Small intestine (tissue), 7 donors: Measurements from ENCODE around the gene CDK5R2. TPM values are rescaled to one million over a fixed set of nuclear protein-coding genes. Genes with fewer than 3 reads are reported as not detected.

Source experiments
- DNase-seq, 2 donors: peaks; one replicate each; pipeline versions ENCODE4 v3.0.0 to v3.0.0-alpha.2; 2013
- FAIRE-seq: peaks from 2 replicates; lab custom pipeline; 2012; peaks lifted over from hg19 to GRCh38; lab: Jason Lieb, UNC
- H3K27ac ChIP-seq, 3 donors: one replicate each; pipeline ENCODE4 v1.5.1; 2013; ENCODE audit warnings: low read length in 2 of 3, mild to moderate bottlenecking in 2 of 3, control low read depth in 1 of 3, inconsistent platforms in 1 of 3, low read depth in 1 of 3, moderate library complexity in 1 of 3
- H3K27me3 ChIP-seq, 3 donors: one replicate each; pipeline ENCODE4 v1.6.1; 2013; ENCODE audit warnings: low read length in 3 of 3, inconsistent platforms in 1 of 3; ENCODE audit not compliant: control insufficient read depth in 3 of 3, insufficient read depth in 3 of 3
- H3K36me3 ChIP-seq, 3 donors: one replicate each; pipeline ENCODE4 v1.6.1; 2013; ENCODE audit warnings: low read length in 3 of 3, inconsistent platforms in 1 of 3, low read depth in 1 of 3, mild to moderate bottlenecking in 1 of 3, moderate library complexity in 1 of 3; ENCODE audit not compliant: control insufficient read depth in 3 of 3, insufficient read depth in 2 of 3
- H3K4me1 ChIP-seq, 3 donors: one replicate each; pipeline ENCODE4 v1.6.1; 2013; ENCODE audit warnings: low read length in 2 of 3, inconsistent platforms in 1 of 3, low read depth in 1 of 3, mild to moderate bottlenecking in 1 of 3, moderate library complexity in 1 of 3; ENCODE audit not compliant: control insufficient read depth in 3 of 3, insufficient read depth in 2 of 3
- H3K4me3 ChIP-seq, 3 donors: one replicate each; pipeline ENCODE4 v1.5.1; 2013; ENCODE audit warnings: low read length in 3 of 3, control low read depth in 1 of 3, inconsistent platforms in 1 of 3, low read depth in 1 of 3, mild to moderate bottlenecking in 1 of 3, moderate library complexity in 1 of 3
- H3K9me3 ChIP-seq, 2 donors: one replicate each; pipeline ENCODE4 v1.6.1; 2013; ENCODE audit warnings: low read depth in 1 of 2, low read length in 1 of 2; ENCODE audit not compliant: control insufficient read depth in 2 of 2, insufficient read depth in 1 of 2
- WGBS, 3 donors: extraction: QIAGEN DNeasy Blood & Tissue Kit; methylation state at CpG; one replicate each; pipeline ENCODE4 v1.1.7; 2013; 5-methylcytosine and 5-hydroxymethylcytosine counted together
- polyA plus RNA-seq, 4 donors: library from polyadenylated mRNA; stranded (reverse) in 3 of 4; unstranded in 1 of 4; fragments of 200-250 nt in 3 of 4; fragments of 120-200 nt in 1 of 4; gene quantifications; one replicate each; pipeline versions ENCODE4 v1.2.1 to v1.2.3, GENCODE V29; 2013
- donor health status: healthy with polysubstance abuse.
- donor health status: control.
- donor health status: control.
- donor health status: Bipolar disorder and iron deficiency.
- donor health status: healthy.

CDK5R2 gene
- polyA plus RNA-seq, 4 donors: 0.22 to 1.5 (median 1.4) TPM; not detected in 1

DNA sequence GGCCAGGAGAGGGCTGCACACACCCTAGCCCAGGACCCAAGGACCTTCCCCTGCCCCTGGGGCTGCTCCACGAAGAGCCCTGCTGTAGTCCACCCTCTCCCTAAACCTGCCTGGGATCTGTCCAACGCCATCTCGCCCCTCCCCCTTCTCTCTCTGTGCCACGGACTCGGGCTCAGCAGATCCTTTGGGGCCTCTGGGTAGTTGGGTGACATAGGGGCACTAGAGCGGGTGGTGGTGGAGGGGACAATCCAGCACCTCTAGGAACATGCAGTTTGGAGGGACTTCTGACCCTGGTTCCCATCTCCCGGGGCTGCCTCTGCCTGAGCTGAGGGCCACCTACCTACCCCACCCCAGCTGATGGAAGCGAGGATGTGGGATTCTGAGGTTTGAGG, 41.1 kb downstream of the CDK5R2 start:
- FAIRE-seq: no peak
- 19 to 34% (median 33%) methylated on average over 5 to 8 of the region's 8 CpGs for WGBS, 3 donors
- peaks cover 2 to 25% (median 4%) of the 10 kb centered on the region in 3 donors for H3K4me1 ChIP-seq
- peaks cover 4 to 81% (median 48%) of the 10 kb centered on the region in 3 donors for H3K27me3 ChIP-seq
- DNase-seq: no peak
- H3K4me3 ChIP-seq: peak overlapping the region in 2 of 3 donors; percentile 33 to 41
- H3K9me3 ChIP-seq: no peaks in the 10 kb centered on the region
- H3K36me3 ChIP-seq: no peaks in the 10 kb centered on the region
- H3K27ac ChIP-seq: peak overlapping the region in 2 of 3 donors; percentile 67 to 68

DNA sequence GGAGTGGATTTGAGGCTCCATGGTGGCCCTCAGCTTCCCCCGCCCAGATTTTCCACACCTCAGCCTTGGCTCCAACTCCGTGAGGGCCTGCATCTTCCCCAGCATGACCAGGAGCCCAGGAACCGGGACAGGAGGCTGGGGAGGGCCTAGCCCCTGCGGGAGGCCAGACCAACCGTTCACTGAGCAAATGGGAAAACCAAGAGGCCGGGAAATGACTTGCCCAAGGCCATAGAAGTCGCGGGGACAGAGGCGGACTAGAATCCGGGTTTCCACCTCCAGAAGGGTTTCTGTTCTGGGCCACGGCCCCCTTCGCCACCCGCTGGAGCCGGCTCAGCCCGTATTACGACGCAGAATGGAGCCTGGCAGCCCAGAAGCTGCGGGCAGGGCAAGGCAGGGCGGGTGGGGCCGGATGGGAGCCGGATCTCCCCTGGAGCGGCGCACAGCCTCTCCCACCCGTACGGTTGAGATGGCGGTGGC, 41.7 kb downstream of the CDK5R2 start:
- no peak for DNase-seq
- Histone ChIP-seq H3K4me3 (peak overlapping the region in 2 of 3 donors; percentile 33 to 41), H3K36me3 (no peaks in the 10 kb centered on the region), H3K27ac (peak overlapping the region; percentile 27 to 68 (median 67)), H3K27me3 (peaks cover 4 to 81% (median 51%) of the 10 kb centered on the region in 3 donors), H3K9me3 (no peaks in the 10 kb centered on the region), H3K4me1 (peaks cover 2 to 21% (median 4%) of the 10 kb centered on the region in 3 donors)
- WGBS, 3 donors: 6 to 9% (median 7%) methylated on average over 24 to 26 of the region's 26 CpGs
- no peak for FAIRE-seq

DNA sequence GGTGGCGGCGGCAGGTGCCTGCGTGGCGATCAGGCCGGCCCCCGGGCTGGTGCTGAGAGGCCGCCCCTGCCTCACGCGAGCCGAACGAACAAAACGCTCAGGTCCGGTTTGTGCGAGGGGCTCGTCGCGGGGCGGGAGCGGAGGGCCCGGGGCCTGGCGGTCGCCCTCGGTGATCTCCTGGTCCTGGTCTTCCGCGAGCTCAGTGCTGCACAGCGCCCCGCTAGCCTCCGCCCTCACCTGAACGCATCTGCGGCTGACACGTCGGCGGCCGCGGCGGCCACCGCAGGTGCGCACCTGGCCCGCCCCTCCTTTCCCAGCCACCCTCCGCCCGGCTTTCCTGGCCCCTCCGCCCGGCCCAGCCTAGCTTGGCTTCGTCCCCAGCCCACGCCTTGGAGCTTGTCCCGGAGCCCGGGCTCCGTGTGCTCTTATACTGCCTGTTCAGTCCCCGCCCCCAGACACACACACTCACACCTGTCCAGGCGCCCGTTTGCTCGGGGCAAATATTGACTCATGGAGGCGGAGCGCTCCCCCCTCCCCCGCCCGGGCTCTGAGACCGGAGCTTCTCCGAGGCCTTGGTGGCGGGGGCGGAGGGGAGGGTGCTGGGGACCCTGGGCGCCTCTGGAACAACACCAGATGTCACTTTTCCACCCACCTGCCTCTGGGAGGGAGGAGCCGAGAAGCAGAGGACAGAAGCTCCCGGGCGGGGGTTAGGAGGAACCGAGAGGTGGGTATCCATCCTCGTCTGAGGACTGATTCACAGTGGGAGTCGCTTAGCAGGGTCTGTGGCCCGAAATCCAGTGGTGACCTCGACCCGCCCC, 42.3 kb downstream of the CDK5R2 start:
- no peak for FAIRE-seq
- Histone ChIP-seq H3K36me3 (no peaks in the 10 kb centered on the region), H3K27me3 (peaks cover 2 to 75% (median 51%) of the 10 kb centered on the region in 3 donors), H3K9me3 (no peaks in the 10 kb centered on the region), H3K4me1 (peaks cover 0 to 15% (median 4%) of the 10 kb centered on the region in 3 donors), H3K27ac (peak overlapping the region; percentile 27 to 76 (median 74)), H3K4me3 (peak overlapping the region in 2 of 3 donors; percentile 33 to 41)
- DNase-seq: peak; percentile 92 to 93
- 1 to 3% (median 1%) methylated on average over 50 to 70 of the region's 70 CpGs for WGBS, 3 donors

DNA sequence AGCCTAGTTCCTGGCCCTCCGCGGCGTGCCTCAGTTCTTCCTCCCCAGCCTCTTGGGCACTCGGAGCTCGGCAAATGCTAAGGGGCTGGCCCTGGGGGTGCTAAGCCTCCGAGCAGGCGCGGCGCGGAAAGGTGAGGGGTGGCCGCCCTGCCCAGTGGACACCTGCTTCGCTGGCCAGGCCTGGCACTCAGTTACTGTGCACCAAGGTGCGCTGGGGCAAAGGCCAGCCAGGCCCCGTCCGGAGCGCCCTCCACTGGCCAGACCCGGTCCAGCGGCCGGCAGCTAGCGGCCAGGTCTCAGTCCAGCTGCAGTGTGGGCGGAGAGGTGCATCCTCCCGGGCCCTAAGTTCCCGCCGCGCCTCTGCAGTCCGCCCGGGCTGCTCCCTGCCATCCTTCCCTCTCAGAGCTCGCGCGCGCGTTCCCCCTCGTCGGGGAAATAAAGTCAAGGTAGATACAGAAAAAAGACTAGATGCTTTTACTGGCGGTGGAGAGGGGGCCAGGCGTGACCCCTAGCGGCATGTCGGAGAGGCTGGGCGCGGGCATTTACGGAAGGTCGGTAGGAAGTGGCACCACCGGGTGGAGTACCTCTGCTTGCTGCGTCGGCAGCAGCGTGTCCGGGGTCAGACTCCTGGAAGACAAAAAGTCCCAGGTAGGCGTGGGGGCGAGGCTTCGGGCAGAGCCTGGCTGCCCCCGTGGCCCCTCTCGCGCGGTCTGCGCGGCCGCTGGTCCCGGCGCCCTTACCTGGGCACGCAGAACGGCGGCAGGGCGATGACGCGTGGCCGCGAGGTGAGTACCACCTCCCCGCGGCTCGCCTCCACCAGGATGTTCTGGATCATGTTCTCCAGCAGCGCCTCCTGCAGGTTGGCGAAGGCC, 43.2 kb downstream of the CDK5R2 start:
- no peak for FAIRE-seq
- Histone ChIP-seq H3K4me1 (peaks cover 0 to 15% (median 4%) of the 10 kb centered on the region in 3 donors), H3K9me3 (no peaks in the 10 kb centered on the region), H3K4me3 (peak overlapping the region; percentile 16 to 41 (median 33)), H3K36me3 (no peaks in the 10 kb centered on the region), H3K27me3 (peaks cover 0 to 74% (median 51%) of the 10 kb centered on the region in 3 donors), H3K27ac (peak overlapping the region; percentile 7 to 76 (median 74))
- DNase-seq: peak; percentile 72 to 87
- 2% methylated on average over 64 to 72 of the region's 72 CpGs for WGBS, 3 donors

DNA sequence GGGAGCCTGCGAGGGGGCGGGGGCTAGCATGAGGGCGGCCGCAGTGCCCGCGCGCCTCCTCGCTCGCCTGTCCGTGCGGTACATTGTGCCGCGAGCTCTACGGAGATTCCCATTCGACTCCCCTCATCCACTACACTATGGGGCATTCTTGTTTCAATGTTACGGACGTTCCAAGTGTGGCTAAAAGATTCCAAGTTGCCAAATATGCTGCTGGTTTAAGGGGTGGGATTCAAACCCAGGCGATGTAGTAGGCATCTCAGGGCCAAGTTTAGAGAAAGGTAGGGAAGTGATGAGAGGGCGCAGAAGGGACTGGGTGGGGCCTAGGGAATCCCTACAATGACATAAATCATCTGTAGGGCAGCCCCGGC, 43.8 kb downstream of the CDK5R2 start:
- FAIRE-seq (no peak), DNase-seq (no peak)
- H3K4me1 ChIP-seq: peaks cover 0 to 15% (median 4%) of the 10 kb centered on the region in 3 donors
- H3K27ac ChIP-seq: no peak overlapping the region
- H3K27me3 ChIP-seq: peaks cover 0 to 70% (median 51%) of the 10 kb centered on the region in 3 donors
- no peaks in the 10 kb centered on the region for H3K9me3 ChIP-seq
- no peaks in the 10 kb centered on the region for H3K36me3 ChIP-seq
- 6 to 11% (median 10%) methylated on average over 15 to 20 of the region's 20 CpGs for WGBS, 3 donors
- H3K4me3 ChIP-seq: peak overlapping the region in 1 of 3 donors; percentile 21

DNA sequence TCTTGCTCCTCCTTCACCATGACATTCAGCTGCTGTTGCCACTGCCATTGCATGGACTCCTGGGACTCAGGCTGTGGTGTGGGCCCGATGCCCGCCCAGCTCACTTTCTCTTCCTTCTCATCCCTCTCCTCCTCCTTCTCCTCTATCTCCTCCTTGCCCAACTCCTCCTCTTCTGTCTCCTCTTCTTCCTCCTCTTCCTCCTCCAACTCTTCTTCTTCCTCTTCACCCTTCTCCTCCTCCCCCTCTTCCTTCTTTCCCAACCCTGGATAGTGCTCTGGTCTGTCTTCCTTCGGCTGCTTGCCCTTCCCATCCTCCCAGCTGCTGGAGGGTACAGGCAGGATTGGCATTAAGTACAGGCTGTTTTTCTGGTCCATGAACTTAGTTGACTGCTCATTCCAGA, 44.5 kb downstream of the CDK5R2 start:
- 86 to 87% (median 86%) methylated on average over 3 of the region's 3 CpGs for WGBS, 3 donors
- H3K4me1 ChIP-seq: peaks cover 0 to 15% (median 4%) of the 10 kb centered on the region in 3 donors
- DNase-seq (no peak), FAIRE-seq (no peak)
- no peak overlapping the region for H3K4me3 ChIP-seq
- no peak overlapping the region for H3K27ac ChIP-seq
- no peaks in the 10 kb centered on the region for H3K36me3 ChIP-seq
- no peaks in the 10 kb centered on the region for H3K9me3 ChIP-seq
- H3K27me3 ChIP-seq: peaks cover 0 to 66% (median 51%) of the 10 kb centered on the region in 3 donors

DNA sequence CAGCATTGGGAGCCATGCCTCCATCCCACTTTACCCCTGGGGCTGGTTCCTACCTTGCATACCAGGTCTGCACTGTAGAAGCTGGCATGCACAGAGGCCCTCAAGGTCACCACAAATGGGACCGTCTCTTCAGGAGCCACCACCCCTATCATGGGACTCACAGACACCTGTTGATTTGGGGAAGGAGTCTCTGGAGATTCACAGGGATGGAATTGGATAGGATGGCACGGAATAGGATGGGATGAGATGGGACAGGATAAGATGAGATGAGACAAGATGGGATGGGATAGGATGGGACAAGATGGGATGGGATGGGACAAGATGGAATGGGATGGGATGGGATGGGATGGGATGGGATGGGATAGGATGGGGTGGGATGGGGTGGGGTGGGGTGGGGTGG, 49.8 kb downstream of the CDK5R2 start:
- Histone ChIP-seq H3K27ac (no peak overlapping the region), H3K4me3 (no peak overlapping the region), H3K27me3 (peaks cover 0 to 24% (median 20%) of the 10 kb centered on the region in 3 donors), H3K4me1 (no peaks in the 10 kb centered on the region), H3K9me3 (no peaks in the 10 kb centered on the region), H3K36me3 (no peaks in the 10 kb centered on the region)
- FAIRE-seq (no peak), DNase-seq (no peak)
- WGBS, 3 donors: 67 to 87% (median 78%) methylated on average over 2 of the region's 2 CpGs
